SU-DHL-6 (cell line): Measurements from ENCODE around the gene YBX2.

Source experiments
- H2AFZ ChIP-seq: fragments of 200-600 bp; sonication (generic); 2 replicates; pipeline ENCODE4 v1.6.1; 2014; ENCODE audit warnings: low read depth, mild to moderate bottlenecking, moderate library complexity, mixed read lengths, antibody characterized with exemption, low read length; ENCODE audit not compliant: severe bottlenecking
- H3F3A ChIP-seq: fragments of 200-600 bp; shearing (Covaris generic); 2 replicates; pipeline ENCODE4 v1.6.0; 2016; ENCODE audit warnings: antibody characterized with exemption, mild to moderate bottlenecking; ENCODE audit not compliant: insufficient read depth
- H3K27ac ChIP-seq: fragments of 200-600 bp; sonication (generic); 2 replicates; pipeline ENCODE4 v1.5.1; 2016; ENCODE audit warnings: low read depth, mild to moderate bottlenecking, low read length, moderate library complexity, mixed read lengths
- H3K27me3 ChIP-seq: fragments of 200-600 bp; sonication (generic), shearing (Covaris generic); 2 replicates; pipeline ENCODE4 v1.6.0; 2014; ENCODE audit warnings: mild to moderate bottlenecking, low read length
- H3K36me3 ChIP-seq: fragments of 200-600 bp; sonication (generic); 2 replicates; pipeline ENCODE4 v1.6.1; 2014; ENCODE audit warnings: mild to moderate bottlenecking, low read length, mixed read lengths
- H3K4me2 ChIP-seq: fragments of 300-600, 200-600 bp; shearing (Covaris generic), sonication (generic); 2 replicates; pipeline ENCODE4 v1.6.0; 2014; ENCODE audit warnings: low read length, low read depth, mild to moderate bottlenecking; ENCODE audit not compliant: poor library complexity, severe bottlenecking
- H3K4me3 ChIP-seq: fragments of 200-600 bp; sonication (generic); 2 replicates; pipeline ENCODE4 v1.5.1; 2014; ENCODE audit warnings: antibody characterized with exemption, low read length, mild to moderate bottlenecking, mixed read lengths; ENCODE audit not compliant: insufficient read depth, poor library complexity, severe bottlenecking
- H3K79me2 ChIP-seq: fragments of 200-600 bp; sonication (generic); 2 replicates; pipeline ENCODE4 v1.6.1; 2014; ENCODE audit warnings: mild to moderate bottlenecking, low read length, moderate library complexity; ENCODE audit not compliant: insufficient read depth
- H3K9ac ChIP-seq: fragments of 200-600 bp; sonication (generic); 2 replicates; pipeline ENCODE4 v1.7.0; 2014; ENCODE audit warnings: mild to moderate bottlenecking, low read length
- H3K9me2 ChIP-seq: fragments of 200-600 bp; sonication (generic); replicated peaks from 2 replicates; pipeline ENCODE4 v1.6.1; 2014; ENCODE audit warnings: low read length; ENCODE audit not compliant: insufficient read depth
- H3K9me3 ChIP-seq: fragments of 200-600 bp; sonication (generic); 2 replicates; pipeline ENCODE4 v1.6.1; 2014; ENCODE audit warnings: low read length, mixed read lengths; ENCODE audit not compliant: insufficient read depth
- H4K20me1 ChIP-seq: fragments of 200-600 bp; sonication (generic); 2 replicates; pipeline ENCODE4 v1.6.1; 2014; ENCODE audit warnings: low read depth, mild to moderate bottlenecking, antibody characterized with exemption, low read length, moderate library complexity, mixed read lengths
- CTCF ChIP-seq: fragments of 200-600 bp; sonication (generic); IDR thresholded peaks from one replicate; pipeline ENCODE4 v1.5.1; 2017; ENCODE audit warnings: antibody characterized with exemption, mild to moderate bottlenecking, low read length, moderate library complexity; ENCODE audit not compliant: insufficient read depth, poor library complexity, severe bottlenecking
- EZH2phosphoT487 ChIP-seq: fragments of 200-600 bp; sonication (generic), shearing (Covaris generic); conservative IDR thresholded peaks from 2 replicates; pipeline ENCODE4 v1.6.1; 2018; ENCODE audit warnings: mild to moderate bottlenecking, antibody characterized with exemption, low read length, moderate library complexity, mixed read lengths

Gene YBX2

GRCh38 chr17:7285679-7286078 is 8.8 kb downstream of the YBX2 start:
- TF ChIP-seq EZH2phosphoT487: no peak
- TF ChIP-seq CTCF: no peak

GRCh38 chr17:7284911-7285310 is 9.5 kb downstream of the YBX2 start:
- no peaks in the 10 kb centered on the region for H3K9me2 ChIP-seq
- H3K4me3 ChIP-seq: no peak overlapping the region
- no peaks in the 10 kb centered on the region for H3K36me3 ChIP-seq
- H3F3A ChIP-seq: peaks cover 4% of the 10 kb centered on the region; the same call in 1 of the 2 replicates
- H3K27ac ChIP-seq: no peak overlapping the region
- H3K27me3 ChIP-seq: no peaks in the 10 kb centered on the region
- H3K9ac ChIP-seq: no peak overlapping the region
- no peaks in the 10 kb centered on the region for H3K79me2 ChIP-seq
- H4K20me1 ChIP-seq: no peaks in the 10 kb centered on the region
- no peak overlapping the region for H3K4me2 ChIP-seq
- no peaks in the 10 kb centered on the region for H3K9me3 ChIP-seq
- no peak overlapping the region for H2AFZ ChIP-seq
- no peak for TF ChIP-seq EZH2phosphoT487
- no peak for TF ChIP-seq CTCF

More at GRCh38 chr17:7285679-7286078, 8.8 kb downstream of the YBX2 start:
- no peak overlapping the region for H3K4me3 ChIP-seq
- no peaks in the 10 kb centered on the region for H3K9me3 ChIP-seq
- H3K27ac ChIP-seq: no peak overlapping the region
- H3K79me2 ChIP-seq: no peaks in the 10 kb centered on the region
- H4K20me1 ChIP-seq: no peaks in the 10 kb centered on the region
- H3K4me2 ChIP-seq: no peak overlapping the region
- no peak overlapping the region for H3K9ac ChIP-seq
- no peak overlapping the region for H2AFZ ChIP-seq
- H3F3A ChIP-seq: peaks cover 4% of the 10 kb centered on the region; the same call in 1 of the 2 replicates
- H3K9me2 ChIP-seq: no peaks in the 10 kb centered on the region
- no peaks in the 10 kb centered on the region for H3K36me3 ChIP-seq
- H3K27me3 ChIP-seq: no peaks in the 10 kb centered on the region

GRCh38 chr17:7283471-7284216 is 10.8 kb downstream of the YBX2 start:
- TF ChIP-seq EZH2phosphoT487: no peak
- no peak for TF ChIP-seq CTCF
- H4K20me1 ChIP-seq: no peaks in the 10 kb centered on the region
- peaks cover 4% of the 10 kb centered on the region; the same call in 1 of the 2 replicates for H3F3A ChIP-seq
- no peak overlapping the region for H3K4me3 ChIP-seq
- H3K4me2 ChIP-seq: no peak overlapping the region
- H3K9ac ChIP-seq: no peak overlapping the region
- no peaks in the 10 kb centered on the region for H3K36me3 ChIP-seq
- no peak overlapping the region for H2AFZ ChIP-seq
- H3K27me3 ChIP-seq: no peaks in the 10 kb centered on the region
- H3K9me3 ChIP-seq: no peaks in the 10 kb centered on the region
- no peaks in the 10 kb centered on the region for H3K79me2 ChIP-seq
- H3K9me2 ChIP-seq: no peaks in the 10 kb centered on the region
- no peak overlapping the region for H3K27ac ChIP-seq
